ENCODE measurements around the gene AP2S1. TPM values are rescaled to one million over a fixed set of nuclear protein-coding genes. Genes with fewer than 3 reads are reported as not detected.

Gene AP2S1
- total RNA-seq, 1 donor from 2014 or later, result 101 TPM

- DNase-seq (no peak), ATAC-seq (no peak)
- peaks cover 7% of the 10 kb centered on the region for H3K4me1 ChIP-seq
- no peaks in the 10 kb centered on the region for H3K9me3 ChIP-seq
- peaks cover 13% of the 10 kb centered on the region for H3K36me3 ChIP-seq
- H3K27ac ChIP-seq, result peak overlapping the region; percentile 84
- intact Hi-C loops (cut with DNase I), result no loop called here
- no peaks in the 10 kb centered on the region for H3K27me3 ChIP-seq
- no peak for TF ChIP-seq CTCF (IDR thresholded peaks at IDR 0.05)
- peak overlapping the region; percentile 77 for H3K4me3 ChIP-seq
Measured at GRCh38 chr19:46849610-46850009, 1.0 kb downstream of the AP2S1 start.

- no peak overlapping the region for H3K4me3 ChIP-seq
- peak overlapping the region; percentile 84 for H3K27ac ChIP-seq
- no peak for TF ChIP-seq CTCF (IDR thresholded peaks at IDR 0.05)
- no peak for DNase-seq
- peaks cover 26% of the 10 kb centered on the region for H3K36me3 ChIP-seq
- intact Hi-C loops (cut with DNase I), result no loop called here
- H3K9me3 ChIP-seq, result no peaks in the 10 kb centered on the region
- peaks cover 7% of the 10 kb centered on the region for H3K4me1 ChIP-seq
- ATAC-seq, result no peak
- no peaks in the 10 kb centered on the region for H3K27me3 ChIP-seq
Measured at GRCh38 chr19:46848389-46848788, 2.3 kb downstream of the AP2S1 start.

- TF ChIP-seq CTCF (IDR thresholded peaks at IDR 0.05), result no peak
- Histone ChIP-seq H3K4me3 (no peak overlapping the region), H3K27me3 (no peaks in the 10 kb centered on the region), H3K9me3 (no peaks in the 10 kb centered on the region), H3K27ac (no peak overlapping the region), H3K4me1 (peaks cover 7% of the 10 kb centered on the region), H3K36me3 (peaks cover 33% of the 10 kb centered on the region)
- ATAC-seq (no peak), DNase-seq (no peak)
- intact Hi-C loops (cut with DNase I), result no loop called here
Measured at GRCh38 chr19:46847528-46847927, 3.1 kb downstream of the AP2S1 start.

- peaks cover 7% of the 10 kb centered on the region for H3K4me1 ChIP-seq
- intact Hi-C loops (cut with DNase I), result no loop called here
Measured at GRCh38 chr19:46845959-46846459, 4.6 kb downstream of the AP2S1 start.

GRCh38 chr19:46844067-46844489, 6.6 kb downstream of the AP2S1 start:
- H3K27me3 ChIP-seq, result no peaks in the 10 kb centered on the region
- intact Hi-C loops (cut with DNase I), result loop anchor here (5.0 kb wide), 1 partner anchor 87 kb away; no protein-coding TSS in a partner anchor
- peaks cover 50% of the 10 kb centered on the region for H3K36me3 ChIP-seq
- H3K4me3 ChIP-seq, result no peak overlapping the region
- no peak for TF ChIP-seq CTCF (IDR thresholded peaks at IDR 0.05)
- no peak overlapping the region for H3K27ac ChIP-seq
- DNase-seq (no peak), ATAC-seq (no peak)
- no peaks in the 10 kb centered on the region for H3K9me3 ChIP-seq
- H3K4me1 ChIP-seq, result peaks cover 17% of the 10 kb centered on the region

More at GRCh38 chr19:46845959-46846459, 4.6 kb downstream of the AP2S1 start:
- peaks cover 41% of the 10 kb centered on the region for H3K36me3 ChIP-seq
- no peak for TF ChIP-seq CTCF (IDR thresholded peaks at IDR 0.05)
- no peak overlapping the region for H3K27ac ChIP-seq
- no peaks in the 10 kb centered on the region for H3K9me3 ChIP-seq
- DNase-seq, result no peak
- H3K27me3 ChIP-seq, result no peaks in the 10 kb centered on the region
- no peak overlapping the region for H3K4me3 ChIP-seq
- ATAC-seq, result peak; percentile 12

- Histone ChIP-seq H3K4me3 (no peak overlapping the region), H3K36me3 (peaks cover 60% of the 10 kb centered on the region), H3K4me1 (peaks cover 13% of the 10 kb centered on the region), H3K27ac (no peak overlapping the region), H3K9me3 (no peaks in the 10 kb centered on the region), H3K27me3 (no peaks in the 10 kb centered on the region)
- DNase-seq (no peak), ATAC-seq (no peak)
- intact Hi-C loops (cut with DNase I), result loop anchor here (5.0 kb wide), 1 partner anchor 85 kb away; no protein-coding TSS in a partner anchor
- no peak for TF ChIP-seq CTCF (IDR thresholded peaks at IDR 0.05)
Measured at GRCh38 chr19:46842791-46843190, 7.9 kb downstream of the AP2S1 start.

All from upper lobe of right lung (tissue), 1 donor.